H54 (cell line): ENCODE measurements around the gene NBAS.
A peak's percentile ranks its signal among the peaks of the same experiment; 100 is the strongest.
"Not testable (repeated sequence)": the region's sequence is repeated elsewhere in the genome, so short reads cannot be mapped to it uniquely, and the experiment has no call there.

Experiments used
- DNase-seq: peaks from one replicate; pipeline ENCODE4 v3.0.0; 2011; ENCODE audit warnings: low spot score, mixed read lengths; ENCODE audit not compliant: insufficient read length
- FAIRE-seq: peaks from 3 replicates; lab custom pipeline; 2011; peaks lifted over from hg19 to GRCh38; lab: Jason Lieb, UNC
- POLR2A ChIP-seq: IDR thresholded peaks from 2 replicates; pipeline ENCODE4 v1.6.1; 2011; ENCODE audit warnings: low read depth, mild to moderate bottlenecking, low read length

The NBAS gene

DNA sequence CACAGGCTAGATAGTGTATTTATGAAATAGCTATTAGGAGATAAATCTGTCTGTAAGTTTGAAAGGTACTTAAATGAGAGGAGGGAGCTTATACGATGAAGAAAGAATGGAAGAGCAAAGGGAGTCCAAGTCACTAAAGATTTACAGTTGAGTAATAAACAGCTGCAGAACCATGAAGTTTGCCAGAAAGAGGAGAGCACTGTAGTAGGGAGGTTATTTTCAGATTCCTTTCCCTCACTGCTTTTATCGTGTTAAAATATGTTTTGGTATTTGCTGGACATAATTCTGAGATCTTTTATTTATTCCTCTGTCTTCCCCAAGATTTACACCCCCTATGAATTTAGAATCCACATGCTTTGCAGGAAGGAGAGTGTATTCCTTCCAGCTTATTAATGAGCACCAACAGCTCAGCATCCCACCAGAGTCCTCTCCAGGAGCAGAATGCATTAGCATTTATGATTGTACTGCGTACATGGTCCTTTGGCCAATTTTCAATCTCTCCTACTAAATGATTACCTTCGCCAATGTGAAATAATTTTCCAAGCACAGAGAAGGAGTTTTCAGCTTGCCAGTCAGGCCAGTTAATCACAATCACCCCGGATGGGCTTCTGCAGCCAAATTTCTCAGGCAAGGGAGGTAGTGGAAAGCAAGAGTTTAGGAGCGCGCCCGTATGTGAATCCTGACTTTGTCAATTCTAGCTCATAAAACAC is 297.0 kb downstream of the NBAS start:
- no peak for TF ChIP-seq POLR2A
- FAIRE-seq, result no peak
- DNase-seq, result no peak

DNA sequence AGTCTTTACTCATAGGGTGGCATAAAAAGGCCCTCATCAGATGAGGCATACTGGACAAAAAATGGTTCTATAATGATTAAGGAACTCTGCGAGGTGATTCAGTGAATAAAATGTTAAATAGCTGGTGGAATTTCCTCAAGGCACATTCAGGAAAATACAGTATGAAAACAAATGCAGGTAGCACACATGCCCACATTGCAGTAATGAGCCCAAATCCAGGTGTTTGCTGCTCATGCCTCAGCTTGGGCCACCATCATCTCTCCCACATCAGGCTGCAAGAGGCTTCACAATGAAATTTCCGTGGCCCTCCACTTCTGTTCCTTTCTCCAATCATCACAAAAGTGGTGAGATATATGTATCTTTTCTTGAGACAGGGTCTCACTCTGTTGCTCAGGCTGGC is 298.3 kb downstream of the NBAS start:
- DNase-seq, result no peak
- FAIRE-seq, result no peak
- TF ChIP-seq POLR2A, result no peak

DNA sequence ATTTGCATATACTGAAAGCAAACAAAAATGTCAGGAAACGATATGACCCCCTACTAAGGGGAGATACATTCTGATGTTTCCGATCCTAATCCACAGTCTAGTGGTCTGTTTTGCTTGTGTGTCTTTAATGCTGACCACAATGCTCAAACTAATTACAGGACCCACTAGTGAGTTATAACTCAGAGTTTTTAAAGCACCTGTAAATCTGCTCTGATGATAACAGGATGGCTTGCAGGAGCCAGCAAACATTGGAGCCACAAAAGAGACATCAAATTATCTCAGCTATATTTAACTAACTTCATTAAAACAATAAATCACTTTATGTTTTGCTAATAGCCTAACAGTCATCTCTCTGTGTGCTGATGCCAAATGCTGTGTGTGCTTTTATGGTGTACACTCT is 300.3 kb downstream of the NBAS start:
- FAIRE-seq (no peak), DNase-seq (no peak)
- TF ChIP-seq POLR2A, result no peak

DNA sequence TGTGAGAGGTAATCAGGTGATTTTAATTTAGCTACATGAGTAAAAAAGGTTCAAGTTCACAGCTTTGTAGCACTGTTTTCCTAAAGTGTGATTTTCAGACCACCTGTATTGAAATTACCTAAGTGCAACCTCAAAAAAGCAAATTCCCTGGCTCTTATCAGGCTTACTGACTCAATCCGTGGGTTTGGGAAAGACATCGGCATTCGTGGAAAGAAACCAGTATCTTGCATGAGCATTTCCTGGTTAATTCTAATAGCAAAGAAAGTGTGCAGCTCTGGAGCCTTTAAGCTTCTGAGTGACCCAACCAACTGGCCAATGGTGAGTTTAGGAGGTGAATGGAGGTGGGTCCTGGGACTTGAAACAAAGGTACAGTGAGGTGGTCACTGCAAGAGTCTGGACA is 300.9 kb downstream of the NBAS start:
- no peak for TF ChIP-seq POLR2A
- DNase-seq (no peak), FAIRE-seq (no peak)

DNA sequence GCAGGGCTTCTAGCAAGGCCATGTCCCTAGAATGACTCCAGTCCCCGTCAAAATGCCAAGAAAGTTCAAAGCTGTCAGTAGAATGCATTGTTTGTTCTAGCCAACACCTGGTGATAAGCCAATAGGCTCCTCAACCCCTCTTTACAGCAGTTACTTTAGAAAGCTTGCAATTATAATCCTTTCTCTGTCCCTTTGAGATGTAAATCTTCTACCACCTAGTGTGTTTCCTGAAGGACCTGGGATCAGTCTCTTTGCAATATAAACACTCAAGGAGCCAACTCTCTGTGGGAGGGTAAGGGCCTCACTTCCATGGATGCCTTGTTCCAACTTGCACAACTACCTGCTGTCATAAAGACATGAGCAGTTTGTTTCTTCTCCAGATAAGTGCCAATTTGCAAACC is 301.8 kb downstream of the NBAS start:
- FAIRE-seq, result no peak
- TF ChIP-seq POLR2A, result no peak
- DNase-seq, result no peak

DNA sequence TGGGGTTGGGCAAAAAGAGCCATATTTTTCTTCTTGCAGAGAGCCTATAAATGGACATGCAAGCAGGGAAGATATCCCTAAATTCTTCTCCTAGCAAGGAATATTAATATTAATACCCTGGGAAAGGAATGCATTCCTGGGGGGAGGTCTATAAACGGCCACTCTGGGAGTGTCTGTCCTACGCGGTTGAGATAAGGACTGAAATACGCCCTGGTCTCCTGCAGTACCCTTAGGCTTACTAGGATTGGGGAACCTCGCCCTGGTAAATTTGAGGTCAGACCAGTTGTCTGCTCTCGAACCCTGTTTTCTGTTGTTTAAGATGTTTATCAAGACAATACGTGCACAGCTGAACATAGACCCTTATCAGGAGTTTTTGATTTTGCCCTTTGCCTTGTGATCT is 302.7 kb downstream of the NBAS start:
- not testable (repeated sequence) for FAIRE-seq, DNase-seq

DNA sequence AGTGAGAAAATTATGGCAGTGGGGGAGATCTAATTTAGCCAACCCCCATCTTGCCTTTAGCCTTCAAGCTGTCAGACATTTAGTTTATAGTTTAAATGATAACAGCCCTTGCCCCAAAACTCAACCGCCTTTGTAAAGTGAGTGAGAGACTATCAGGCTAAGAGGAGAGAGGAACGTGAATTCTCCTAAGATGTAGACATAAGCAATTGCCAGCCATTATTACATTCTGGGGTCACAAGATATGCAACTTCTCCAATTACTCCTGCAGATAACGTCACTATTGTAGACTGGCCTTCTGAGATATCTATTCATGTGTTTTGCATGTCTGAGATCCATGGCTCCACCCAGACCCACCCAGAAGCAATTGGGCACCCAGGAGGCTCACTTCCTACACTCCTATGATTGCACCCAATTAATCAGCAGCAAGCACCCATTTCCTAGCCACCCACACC is 307.3 kb downstream of the NBAS start:
- no peak for TF ChIP-seq POLR2A
- FAIRE-seq (no peak), DNase-seq (no peak)

DNA sequence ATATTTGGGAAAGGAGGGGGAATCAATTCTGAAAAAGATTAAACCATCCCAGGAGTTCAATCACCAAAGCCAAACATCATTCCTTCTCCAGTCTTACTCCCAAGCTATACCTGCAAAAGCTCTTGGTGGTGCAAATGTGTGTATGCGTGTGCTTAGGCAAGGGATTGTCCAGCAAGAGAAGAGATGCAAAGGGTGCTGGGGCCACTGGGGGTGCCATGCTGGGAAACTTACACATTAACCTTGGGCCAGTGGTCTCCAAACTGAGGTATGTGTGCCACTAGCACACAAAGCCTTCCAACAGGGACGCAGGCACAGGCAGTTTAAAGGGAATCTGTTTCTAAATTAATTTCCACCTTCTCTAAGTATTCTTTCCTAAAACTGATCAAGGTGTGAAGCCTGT is 307.9 kb downstream of the NBAS start:
- DNase-seq, result no peak
- no peak for FAIRE-seq
- TF ChIP-seq POLR2A, result no peak

DNA sequence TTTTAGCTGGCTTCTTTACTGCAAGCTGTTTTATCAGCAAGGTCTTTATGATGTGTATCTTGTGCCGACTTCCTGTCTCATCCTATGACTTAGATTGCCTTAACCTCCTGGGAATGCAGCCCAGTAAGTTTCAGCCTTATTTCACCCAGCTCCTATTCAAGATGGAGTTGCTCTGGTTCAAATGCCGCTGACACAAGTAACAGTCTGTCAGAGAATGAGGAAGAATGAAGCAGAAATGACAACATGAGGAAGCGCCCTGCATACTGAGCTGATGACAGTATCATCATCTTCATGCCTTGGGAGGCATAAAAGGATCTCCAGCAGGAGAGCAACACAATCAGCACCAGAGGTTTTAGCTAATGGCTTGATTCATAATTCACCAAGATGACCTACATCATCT is 309.4 kb downstream of the NBAS start:
- no peak for FAIRE-seq
- TF ChIP-seq POLR2A, result no peak
- no peak for DNase-seq

DNA sequence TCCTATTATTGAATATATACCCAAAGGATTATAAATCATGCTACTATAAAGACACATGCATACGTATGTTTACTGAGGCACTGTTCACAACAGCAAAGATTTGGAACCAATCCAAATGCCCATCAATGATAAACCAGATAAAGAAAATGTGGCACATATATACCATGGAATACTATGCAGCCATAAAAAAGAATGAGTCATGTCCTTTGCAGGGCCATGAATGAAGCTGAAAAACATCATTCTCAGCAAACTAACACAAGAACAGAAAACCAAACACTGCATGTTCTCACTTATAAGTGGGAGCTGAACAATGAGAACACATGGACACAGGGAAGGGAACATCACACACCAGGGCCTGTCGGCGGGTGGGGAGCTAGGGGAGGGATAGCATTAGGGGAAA is 310.2 kb downstream of the NBAS start:
- FAIRE-seq, DNase-seq: not testable (repeated sequence)

DNA sequence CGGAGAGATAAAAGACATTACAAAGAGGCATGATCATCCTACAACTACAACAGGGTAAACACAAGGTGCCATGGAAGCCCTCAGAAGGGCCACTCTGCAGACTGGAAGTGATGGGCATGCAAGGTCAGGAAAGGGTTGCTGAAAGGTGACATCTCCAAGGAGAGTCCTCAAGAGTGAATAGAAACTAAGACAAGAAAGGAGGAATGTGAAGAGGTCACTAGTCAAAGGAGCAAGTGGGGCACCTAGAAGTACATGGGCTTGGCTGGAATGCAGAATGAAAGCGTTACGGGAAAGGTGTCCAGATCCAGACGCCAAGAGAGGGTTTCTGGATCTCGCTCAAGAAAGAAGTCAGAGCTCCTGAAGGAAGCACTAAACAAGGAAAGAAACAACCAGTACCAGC is 314.3 kb downstream of the NBAS start:
- no peak for TF ChIP-seq POLR2A
- no peak for DNase-seq
- no peak for FAIRE-seq

DNA sequence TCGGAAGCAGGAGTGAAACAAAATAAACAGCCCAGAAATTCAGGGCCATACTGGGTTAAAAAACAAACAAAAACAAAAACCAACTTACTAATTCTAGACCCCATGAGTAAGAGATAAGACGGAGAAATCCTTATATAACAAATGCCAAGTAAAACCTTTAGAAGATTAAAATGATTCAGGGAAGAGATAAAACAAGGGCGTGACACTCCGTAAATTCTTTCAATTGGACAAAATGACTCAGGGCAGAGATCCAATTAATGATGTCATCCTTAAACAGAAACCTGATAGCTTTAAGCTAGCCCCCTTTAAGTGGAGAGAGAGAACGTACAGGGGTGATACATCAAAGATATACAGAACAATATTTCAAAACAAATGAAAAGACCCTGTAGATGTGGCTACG is 317.4 kb downstream of the NBAS start:
- TF ChIP-seq POLR2A, result no peak
- DNase-seq (no peak), FAIRE-seq (peak; percentile 41)

DNA sequence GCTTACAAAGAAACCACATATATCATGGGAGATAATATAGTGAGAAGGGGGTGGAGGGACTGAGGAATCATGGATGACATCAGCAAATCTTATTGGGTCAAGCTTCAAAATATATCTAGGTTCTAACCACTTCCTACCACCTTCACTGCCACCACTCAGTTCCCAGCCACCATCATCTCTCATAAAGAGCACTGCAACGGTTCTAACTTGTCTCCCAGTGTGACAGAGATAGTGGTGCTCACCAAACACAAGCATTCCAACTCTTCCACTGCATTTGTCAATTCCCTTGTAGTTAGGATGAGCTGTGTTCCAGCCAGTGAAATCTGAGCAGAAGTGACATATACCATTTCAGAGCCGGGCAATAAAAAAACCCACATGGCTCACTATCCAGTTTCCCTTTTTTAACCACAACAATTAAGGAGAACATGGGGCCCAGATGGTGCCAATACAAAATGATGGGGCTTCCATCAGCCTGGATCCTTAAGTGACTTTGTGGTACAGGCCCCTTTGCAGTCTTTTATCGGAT is 318.1 kb downstream of the NBAS start:
- DNase-seq, result no peak

DNA sequence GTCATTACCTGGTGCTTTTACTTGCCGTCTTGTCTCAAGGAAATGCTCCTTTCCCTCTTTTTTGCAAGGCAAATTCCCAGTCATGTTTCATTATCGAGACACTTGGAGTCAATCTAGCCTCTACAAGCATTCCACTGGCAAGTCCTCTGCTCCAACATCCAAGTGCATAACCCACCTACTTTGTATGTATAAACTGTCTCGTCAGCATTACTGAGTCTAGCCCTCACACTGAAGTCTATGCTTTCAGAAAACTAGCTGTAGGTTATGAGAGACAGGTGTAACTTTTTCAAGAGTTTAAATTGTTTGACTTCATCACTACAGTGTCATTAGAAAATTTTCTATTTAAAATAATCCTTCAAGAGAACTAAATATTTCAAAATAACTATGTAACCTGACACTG is 319.2 kb downstream of the NBAS start:
- DNase-seq, result no peak
- no peak for FAIRE-seq
- no peak for TF ChIP-seq POLR2A

More for the DNA sequence above, 318.1 kb downstream of the NBAS start:
- no peak for FAIRE-seq
- no peak for TF ChIP-seq POLR2A

DNA sequence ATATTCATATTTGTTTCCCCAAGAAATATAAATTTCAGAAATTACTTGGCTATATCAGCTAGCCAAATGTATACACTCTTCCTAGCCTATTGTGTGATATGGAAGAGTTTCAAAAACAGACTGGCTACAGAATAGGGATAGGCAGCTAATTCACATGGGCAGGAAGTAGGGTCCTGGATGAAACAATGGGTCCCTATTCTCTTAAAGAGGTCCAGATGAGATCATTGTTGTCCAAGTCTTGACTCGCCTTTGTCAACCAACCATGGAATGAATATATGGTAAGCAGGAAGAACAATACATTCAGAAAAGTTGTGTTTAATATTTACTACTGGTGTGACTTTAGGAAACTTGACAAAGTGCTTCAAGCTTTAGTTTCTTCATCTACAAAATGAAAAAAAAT is 319.9 kb downstream of the NBAS start:
- FAIRE-seq (no peak), DNase-seq (no peak)
- no peak for TF ChIP-seq POLR2A
